ENCODE results near the gene TSPAN31. TPM values are rescaled to one million over a fixed set of nuclear protein-coding genes. Genes with fewer than 3 reads are reported as not detected.

Gene TSPAN31
- total and polyA plus RNA-seq, 9 of the 15 experiments (the other 6 are each of a cell fraction or from before 2014, with no cell fraction given): 11.3 to 26.4 (median 14.3) TPM

DNA sequence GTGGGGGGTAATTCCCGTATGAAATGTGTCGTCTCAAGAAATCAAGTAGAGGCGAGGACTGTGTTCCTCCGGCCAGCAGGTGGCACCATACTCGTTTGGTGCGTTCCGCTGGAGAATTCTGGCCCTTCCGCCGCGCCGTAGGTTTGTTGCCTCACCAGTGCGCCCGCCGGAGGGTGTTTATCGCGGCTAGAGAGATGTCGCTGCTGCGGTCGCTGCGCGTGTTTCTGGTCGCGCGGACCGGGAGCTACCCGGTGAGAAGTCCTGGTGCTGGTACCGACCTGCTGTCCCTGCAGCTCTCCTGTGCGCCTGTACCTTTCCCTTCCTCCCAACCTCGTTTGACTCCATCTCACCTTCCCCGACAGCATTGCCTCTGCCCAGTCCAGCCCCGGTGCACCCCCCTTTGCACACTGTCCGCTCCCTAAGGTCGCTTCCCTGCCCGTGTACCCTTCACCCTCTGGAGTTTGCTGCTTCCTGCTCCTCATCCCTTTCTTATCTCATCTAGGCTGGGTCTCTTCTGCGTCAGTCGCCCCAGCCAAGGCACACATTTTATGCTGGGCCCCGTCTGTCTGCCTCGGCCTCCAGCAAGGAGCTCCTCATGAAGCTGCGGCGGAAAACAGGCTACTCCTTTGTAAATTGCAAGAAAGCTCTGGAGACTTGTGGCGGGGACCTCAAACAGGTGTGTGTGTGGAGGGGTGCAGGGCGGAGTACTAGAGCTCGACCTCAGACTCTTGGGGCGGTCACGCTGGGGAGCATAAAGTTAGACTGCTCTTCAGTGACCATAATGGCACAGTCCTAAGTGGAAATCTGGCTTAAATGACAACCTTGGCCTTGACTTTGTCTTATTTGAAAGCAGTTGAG, 38.0 kb downstream of the TSPAN31 start, which contains the start of gene TSFM (continued):
- TF ChIP-seq, protein P1, sequence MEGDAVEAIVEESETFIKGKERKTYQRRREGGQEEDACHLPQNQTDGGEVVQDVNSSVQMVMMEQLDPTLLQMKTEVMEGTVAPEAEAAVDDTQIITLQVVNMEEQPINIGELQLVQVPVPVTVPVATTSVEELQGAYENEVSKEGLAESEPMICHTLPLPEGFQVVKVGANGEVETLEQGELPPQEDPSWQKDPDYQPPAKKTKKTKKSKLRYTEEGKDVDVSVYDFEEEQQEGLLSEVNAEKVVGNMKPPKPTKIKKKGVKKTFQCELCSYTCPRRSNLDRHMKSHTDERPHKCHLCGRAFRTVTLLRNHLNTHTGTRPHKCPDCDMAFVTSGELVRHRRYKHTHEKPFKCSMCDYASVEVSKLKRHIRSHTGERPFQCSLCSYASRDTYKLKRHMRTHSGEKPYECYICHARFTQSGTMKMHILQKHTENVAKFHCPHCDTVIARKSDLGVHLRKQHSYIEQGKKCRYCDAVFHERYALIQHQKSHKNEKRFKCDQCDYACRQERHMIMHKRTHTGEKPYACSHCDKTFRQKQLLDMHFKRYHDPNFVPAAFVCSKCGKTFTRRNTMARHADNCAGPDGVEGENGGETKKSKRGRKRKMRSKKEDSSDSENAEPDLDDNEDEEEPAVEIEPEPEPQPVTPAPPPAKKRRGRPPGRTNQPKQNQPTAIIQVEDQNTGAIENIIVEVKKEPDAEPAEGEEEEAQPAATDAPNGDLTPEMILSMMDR (IDR thresholded peaks at IDR 0.05 in 2 of 3, conservative IDR thresholded peaks at IDR 0.05 in 1 of 3; ENCODE audit: insufficient read depth in 2 of 3, low read depth in 1 of 3, low read length in 3 of 3): peak; percentile 91 to 97 (median 96)
- TF ChIP-seq MAZ (CRISPR knock-in tag; conservative IDR thresholded peaks at IDR 0.05 in 1 of 2, IDR thresholded peaks at IDR 0.05 in 1 of 2) (peak; percentile 70 to 93), GTF2A2 (tag; IDR thresholded peaks at IDR 0.05) (no peak), ZBTB8A (IDR thresholded peaks at IDR 0.05; ENCODE audit: partially characterized antibody) (no peak), RBFOX2 (IDR thresholded peaks at IDR 0.05; ENCODE audit: low read depth, low read length) (peak; percentile 94), BMI1 (IDR thresholded peaks at IDR 0.05; ENCODE audit: low read length) (no peak), CBFA2T2 (conservative IDR thresholded peaks at IDR 0.05) (no peak), CEBPB (tag; IDR thresholded peaks at IDR 0.05) (peak; percentile 96)
- TF ChIP-seq, protein P2, sequence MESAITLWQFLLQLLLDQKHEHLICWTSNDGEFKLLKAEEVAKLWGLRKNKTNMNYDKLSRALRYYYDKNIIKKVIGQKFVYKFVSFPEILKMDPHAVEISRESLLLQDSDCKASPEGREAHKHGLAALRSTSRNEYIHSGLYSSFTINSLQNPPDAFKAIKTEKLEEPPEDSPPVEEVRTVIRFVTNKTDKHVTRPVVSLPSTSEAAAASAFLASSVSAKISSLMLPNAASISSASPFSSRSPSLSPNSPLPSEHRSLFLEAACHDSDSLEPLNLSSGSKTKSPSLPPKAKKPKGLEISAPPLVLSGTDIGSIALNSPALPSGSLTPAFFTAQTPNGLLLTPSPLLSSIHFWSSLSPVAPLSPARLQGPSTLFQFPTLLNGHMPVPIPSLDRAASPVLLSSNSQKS (CRISPR knock-in tag; IDR thresholded peaks at IDR 0.05): no peak
- TF ChIP-seq, protein P3, sequence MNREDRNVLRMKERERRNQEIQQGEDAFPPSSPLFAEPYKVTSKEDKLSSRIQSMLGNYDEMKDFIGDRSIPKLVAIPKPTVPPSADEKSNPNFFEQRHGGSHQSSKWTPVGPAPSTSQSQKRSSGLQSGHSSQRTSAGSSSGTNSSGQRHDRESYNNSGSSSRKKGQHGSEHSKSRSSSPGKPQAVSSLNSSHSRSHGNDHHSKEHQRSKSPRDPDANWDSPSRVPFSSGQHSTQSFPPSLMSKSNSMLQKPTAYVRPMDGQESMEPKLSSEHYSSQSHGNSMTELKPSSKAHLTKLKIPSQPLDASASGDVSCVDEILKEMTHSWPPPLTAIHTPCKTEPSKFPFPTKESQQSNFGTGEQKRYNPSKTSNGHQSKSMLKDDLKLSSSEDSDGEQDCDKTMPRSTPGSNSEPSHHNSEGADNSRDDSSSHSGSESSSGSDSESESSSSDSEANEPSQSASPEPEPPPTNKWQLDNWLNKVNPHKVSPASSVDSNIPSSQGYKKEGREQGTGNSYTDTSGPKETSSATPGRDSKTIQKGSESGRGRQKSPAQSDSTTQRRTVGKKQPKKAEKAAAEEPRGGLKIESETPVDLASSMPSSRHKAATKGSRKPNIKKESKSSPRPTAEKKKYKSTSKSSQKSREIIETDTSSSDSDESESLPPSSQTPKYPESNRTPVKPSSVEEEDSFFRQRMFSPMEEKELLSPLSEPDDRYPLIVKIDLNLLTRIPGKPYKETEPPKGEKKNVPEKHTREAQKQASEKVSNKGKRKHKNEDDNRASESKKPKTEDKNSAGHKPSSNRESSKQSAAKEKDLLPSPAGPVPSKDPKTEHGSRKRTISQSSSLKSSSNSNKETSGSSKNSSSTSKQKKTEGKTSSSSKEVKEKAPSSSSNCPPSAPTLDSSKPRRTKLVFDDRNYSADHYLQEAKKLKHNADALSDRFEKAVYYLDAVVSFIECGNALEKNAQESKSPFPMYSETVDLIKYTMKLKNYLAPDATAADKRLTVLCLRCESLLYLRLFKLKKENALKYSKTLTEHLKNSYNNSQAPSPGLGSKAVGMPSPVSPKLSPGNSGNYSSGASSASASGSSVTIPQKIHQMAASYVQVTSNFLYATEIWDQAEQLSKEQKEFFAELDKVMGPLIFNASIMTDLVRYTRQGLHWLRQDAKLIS (CRISPR knock-in tag; IDR thresholded peaks at IDR 0.05): peak; percentile 77; the same call in 1 of the 2 replicates
- TF ChIP-seq, protein P4, sequence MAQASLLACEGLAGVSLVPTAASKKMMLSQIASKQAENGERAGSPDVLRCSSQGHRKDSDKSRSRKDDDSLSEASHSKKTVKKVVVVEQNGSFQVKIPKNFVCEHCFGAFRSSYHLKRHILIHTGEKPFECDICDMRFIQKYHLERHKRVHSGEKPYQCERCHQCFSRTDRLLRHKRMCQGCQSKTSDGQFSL (CRISPR knock-in tag; IDR thresholded peaks at IDR 0.05): peak; percentile 93
- TF ChIP-seq, protein P4 (tag; IDR thresholded peaks at IDR 0.05): peak in 1 of 2 experiments; percentile 79; a peak in 1 of 4 replicates
- TF ChIP-seq, protein P5, sequence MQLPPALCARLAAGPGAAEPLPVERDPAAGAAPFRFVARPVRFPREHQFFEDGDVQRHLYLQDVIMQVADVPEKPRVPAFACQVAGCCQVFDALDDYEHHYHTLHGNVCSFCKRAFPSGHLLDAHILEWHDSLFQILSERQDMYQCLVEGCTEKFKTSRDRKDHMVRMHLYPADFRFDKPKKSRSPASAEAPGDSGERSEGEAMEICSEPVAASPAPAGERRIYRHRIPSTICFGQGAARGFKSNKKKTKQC (CRISPR knock-in tag; IDR thresholded peaks at IDR 0.05): peak; percentile 76; the same call in 1 of the 2 replicates
- TF ChIP-seq, protein P6, sequence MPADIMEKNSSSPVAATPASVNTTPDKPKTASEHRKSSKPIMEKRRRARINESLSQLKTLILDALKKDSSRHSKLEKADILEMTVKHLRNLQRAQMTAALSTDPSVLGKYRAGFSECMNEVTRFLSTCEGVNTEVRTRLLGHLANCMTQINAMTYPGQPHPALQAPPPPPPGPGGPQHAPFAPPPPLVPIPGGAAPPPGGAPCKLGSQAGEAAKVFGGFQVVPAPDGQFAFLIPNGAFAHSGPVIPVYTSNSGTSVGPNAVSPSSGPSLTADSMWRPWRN (IDR thresholded peaks at IDR 0.05; ENCODE audit: low read depth): 0 out of 2 replicates have a peak, but pooled peaks have one; percentile 38
- TF ChIP-seq, protein P7, sequence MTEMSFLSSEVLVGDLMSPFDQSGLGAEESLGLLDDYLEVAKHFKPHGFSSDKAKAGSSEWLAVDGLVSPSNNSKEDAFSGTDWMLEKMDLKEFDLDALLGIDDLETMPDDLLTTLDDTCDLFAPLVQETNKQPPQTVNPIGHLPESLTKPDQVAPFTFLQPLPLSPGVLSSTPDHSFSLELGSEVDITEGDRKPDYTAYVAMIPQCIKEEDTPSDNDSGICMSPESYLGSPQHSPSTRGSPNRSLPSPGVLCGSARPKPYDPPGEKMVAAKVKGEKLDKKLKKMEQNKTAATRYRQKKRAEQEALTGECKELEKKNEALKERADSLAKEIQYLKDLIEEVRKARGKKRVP (CRISPR knock-in tag; IDR thresholded peaks at IDR 0.05): peak; percentile 57; the same call in 1 of the 2 replicates

Data from K562 (cell line).